DMS53 treated with DMSO at 0.1 percent for 48 hours (cell line): ENCODE data around the gene FGD6.
"Not testable (repeated sequence)": the region's sequence is repeated elsewhere in the genome, so short reads cannot be mapped to it uniquely, and the experiment has no call there.

ENCODE experiments used
- DNase-seq: peaks from one replicate; lab custom pipeline; 2025; ENCODE audit not compliant: unreplicated experiment; lab: John Stamatoyannopoulos, UW

The FGD6 gene

GRCh38 chr12:95095866-95096265 is 121.4 kb downstream of the FGD6 start:
- DNase-seq, result not testable (repeated sequence)

GRCh38 chr12:95089462-95089861 is 127.8 kb downstream of the FGD6 start:
- DNase-seq, result no peak

GRCh38 chr12:95088379-95088778 is 128.9 kb downstream of the FGD6 start:
- no peak for DNase-seq

GRCh38 chr12:95085612-95086011 is 131.7 kb downstream of the FGD6 start:
- no peak for DNase-seq

- no peak for DNase-seq
Observed at GRCh38 chr12:95083938-95084337, 133.3 kb downstream of the FGD6 start.

GRCh38 chr12:95083471-95083870 is 133.8 kb downstream of the FGD6 start:
- DNase-seq, result no peak

GRCh38 chr12:95077341-95077740 is 139.9 kb downstream of the FGD6 start:
- no peak for DNase-seq

GRCh38 chr12:95074766-95075165 is 142.5 kb downstream of the FGD6 start:
- no peak for DNase-seq

GRCh38 chr12:95073698-95074520 is 143.4 kb downstream of the FGD6 start:
- DNase-seq, result no peak

GRCh38 chr12:95072900-95073697 is 144.2 kb downstream of the FGD6 start, which contains the start of gene NR2C1:
Gene NR2C1, minus strand, starts transcription at chr12:95073618. Its CDS starts 6,234 bp downstream, at chr12:95067384.
- peak; percentile 92 for DNase-seq

GRCh38 chr12:95070378-95070777 is 146.9 kb downstream of the FGD6 start:
- no peak for DNase-seq

GRCh38 chr12:95066091-95066855 is 151.0 kb downstream of the FGD6 start:
- DNase-seq, result no peak

GRCh38 chr12:95060951-95061350 is 156.3 kb downstream of the FGD6 start:
- DNase-seq, result no peak

- no peak for DNase-seq
Observed at GRCh38 chr12:95059984-95060383, 157.3 kb downstream of the FGD6 start.

GRCh38 chr12:95057424-95057823 is 159.8 kb downstream of the FGD6 start:
- DNase-seq, result no peak

GRCh38 chr12:95055057-95055456 is 162.2 kb downstream of the FGD6 start:
- no peak for DNase-seq

- DNase-seq, result no peak
Observed at GRCh38 chr12:95054206-95054605, 163.1 kb downstream of the FGD6 start.

GRCh38 chr12:95051241-95051640 is 166.0 kb downstream of the FGD6 start:
- no peak for DNase-seq

- no peak for DNase-seq
Observed at GRCh38 chr12:95037906-95038305, 179.4 kb downstream of the FGD6 start.

- no peak for DNase-seq
Observed at GRCh38 chr12:95034750-95035149, 182.5 kb downstream of the FGD6 start.
